GM19455 (cell line): ENCODE measurements around the gene STX10.
"Not testable (repeated sequence)": the region's sequence is repeated elsewhere in the genome, so short reads cannot be mapped to it uniquely, and the experiment has no call there.

Experiments
- ATAC-seq: cut with Tn5 transposase; IDR thresholded peaks from one replicate; pipeline ENCODE4 v1.9.1; 2021; ENCODE audit not compliant: unreplicated experiment

STX10 gene, protein sequence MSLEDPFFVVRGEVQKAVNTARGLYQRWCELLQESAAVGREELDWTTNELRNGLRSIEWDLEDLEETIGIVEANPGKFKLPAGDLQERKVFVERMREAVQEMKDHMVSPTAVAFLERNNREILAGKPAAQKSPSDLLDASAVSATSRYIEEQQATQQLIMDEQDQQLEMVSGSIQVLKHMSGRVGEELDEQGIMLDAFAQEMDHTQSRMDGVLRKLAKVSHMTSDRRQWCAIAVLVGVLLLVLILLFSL

GRCh38 chr19:13150187-13150930 is at the start of gene STX10, which contains the start of gene IER2:
TSS of gene STX10 (minus strand) at chr19:13150375. CDS start at chr19:13150173, 202 bp downstream.
TSS of gene IER2 (plus strand) at chr19:13150411. CDS start at chr19:13153187, 2,776 bp downstream.
- ATAC-seq, result no peak

- no peak for ATAC-seq
These were observed 48.5 kb upstream of the STX10 start for GRCh38 chr19:13198634-13199033.

DNA sequence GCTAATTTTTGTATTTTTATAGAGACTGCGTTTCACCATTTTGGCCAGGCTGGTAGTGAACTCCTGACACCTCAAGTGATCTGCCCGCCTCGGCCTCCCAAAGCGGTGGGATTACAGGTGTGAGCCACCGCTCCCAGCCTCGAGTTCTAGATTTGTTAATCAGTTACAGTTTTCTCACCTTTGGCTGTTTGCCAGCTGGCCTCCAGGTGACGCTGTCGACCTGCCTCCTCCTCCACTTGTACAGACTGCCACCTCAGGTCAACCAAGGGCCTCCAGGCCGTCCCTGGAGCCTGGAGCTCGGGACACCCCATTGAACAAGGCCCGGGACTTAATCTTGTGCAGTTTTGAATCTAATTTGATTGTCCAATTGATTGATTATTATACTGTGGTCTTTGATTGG is 45.5 kb upstream of the STX10 start:
- ATAC-seq, result no peak

GRCh38 chr19:13190781-13191540 is 40.8 kb upstream of the STX10 start:
- no peak for ATAC-seq

DNA sequence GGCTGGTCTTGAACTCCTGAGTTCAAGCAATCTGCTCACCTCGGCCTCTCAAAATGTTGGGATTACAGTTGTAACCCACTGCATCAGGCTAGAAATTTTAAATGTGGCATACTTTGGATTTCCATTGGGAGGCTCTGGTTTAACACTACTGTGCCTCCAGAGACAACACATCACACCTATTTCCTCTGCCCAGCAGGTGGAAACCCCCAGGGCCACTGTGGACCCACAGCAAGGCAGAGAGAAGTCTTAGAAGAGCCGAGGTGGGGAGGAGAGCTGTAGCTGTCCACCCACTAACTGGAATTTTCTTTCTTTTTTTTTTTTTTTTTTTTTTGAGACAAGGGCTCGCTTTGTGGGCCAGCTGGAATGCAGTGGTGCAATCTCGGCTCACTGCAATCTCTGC is 39.4 kb upstream of the STX10 start:
- ATAC-seq, result no peak

- ATAC-seq, result no peak
These were observed 37.2 kb upstream of the STX10 start for GRCh38 chr19:13187419-13187818.

DNA sequence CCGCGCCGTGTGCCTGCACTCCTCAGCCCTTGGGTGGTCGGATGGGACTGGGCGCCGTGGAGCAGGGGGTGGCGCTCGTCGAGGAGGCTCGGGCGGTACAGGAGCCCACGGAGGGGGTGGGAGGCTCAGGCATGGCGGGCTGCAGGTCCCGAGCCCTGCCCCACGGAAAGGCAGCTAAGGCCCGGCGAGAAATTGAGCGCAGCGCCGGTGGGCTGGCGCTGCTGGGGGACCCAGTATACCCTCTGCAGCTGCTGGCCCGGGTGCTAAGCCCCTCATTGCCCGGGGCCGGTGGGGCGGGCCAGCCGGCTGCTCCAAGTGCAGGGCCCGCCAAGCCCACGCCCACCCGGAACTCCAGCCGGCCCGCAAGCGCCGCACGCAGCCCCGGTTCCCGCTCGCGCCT is 36.5 kb upstream of the STX10 start:
- ATAC-seq, result not testable (repeated sequence)

DNA sequence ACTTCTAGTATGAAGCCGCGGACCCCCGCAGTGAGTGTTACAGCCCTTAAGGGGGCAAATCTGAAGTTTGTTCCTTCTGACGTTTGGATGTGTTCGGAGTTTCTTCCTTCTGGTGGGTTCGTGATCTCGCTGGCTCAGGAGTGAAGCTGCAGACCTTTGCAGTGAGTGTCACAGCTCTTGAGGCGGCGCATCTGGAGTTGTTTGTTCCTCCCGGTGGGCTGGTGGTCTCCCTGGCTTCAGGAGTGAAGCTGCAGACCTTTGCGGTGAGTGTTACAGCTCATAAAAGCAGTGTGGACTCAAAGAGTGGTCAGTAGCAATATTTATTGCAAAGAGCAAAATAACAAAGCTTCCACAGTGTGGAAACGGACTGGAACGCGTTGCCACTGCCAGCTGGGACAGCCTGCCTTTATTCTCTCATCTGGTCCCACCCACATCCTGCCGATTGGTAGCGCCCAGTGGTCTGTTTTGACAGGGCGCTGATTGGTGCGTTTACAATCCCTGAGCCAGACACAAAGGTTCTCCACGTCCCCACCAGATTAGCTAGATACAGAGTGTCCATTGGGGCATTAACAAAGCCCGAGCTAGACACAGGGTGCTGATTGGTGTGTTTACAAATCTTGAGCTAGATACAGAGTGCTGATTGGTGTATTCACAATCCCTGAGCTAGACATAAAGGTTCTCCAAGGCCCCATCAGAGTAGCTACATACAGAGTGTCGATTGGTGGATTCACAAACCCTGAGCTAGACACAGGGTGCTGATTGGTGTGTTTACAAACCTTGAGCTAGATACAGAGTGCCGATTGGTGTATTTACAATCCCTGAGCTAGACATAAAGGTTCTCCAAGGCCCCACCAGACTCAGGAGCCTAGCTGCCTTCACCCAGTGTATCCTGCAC is 35.8 kb upstream of the STX10 start:
- not testable (repeated sequence) for ATAC-seq

DNA sequence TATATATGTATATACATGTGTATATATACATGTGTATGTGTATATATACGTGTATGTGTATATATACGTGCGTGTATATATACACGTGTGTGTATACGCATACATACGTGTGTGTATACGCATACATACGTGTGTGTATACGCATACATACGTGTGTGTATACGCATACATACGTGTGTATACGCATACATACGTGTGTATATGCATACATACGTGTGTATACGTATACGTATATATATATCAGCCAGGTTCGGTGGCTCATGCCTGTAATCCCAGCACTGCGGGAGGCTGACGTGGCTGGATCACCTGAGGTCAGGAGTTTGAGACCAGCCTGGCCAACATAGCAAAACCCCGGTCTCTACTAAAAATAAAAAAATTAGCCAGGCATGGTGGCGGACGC is 34.8 kb upstream of the STX10 start:
- ATAC-seq, result not testable (repeated sequence)

DNA sequence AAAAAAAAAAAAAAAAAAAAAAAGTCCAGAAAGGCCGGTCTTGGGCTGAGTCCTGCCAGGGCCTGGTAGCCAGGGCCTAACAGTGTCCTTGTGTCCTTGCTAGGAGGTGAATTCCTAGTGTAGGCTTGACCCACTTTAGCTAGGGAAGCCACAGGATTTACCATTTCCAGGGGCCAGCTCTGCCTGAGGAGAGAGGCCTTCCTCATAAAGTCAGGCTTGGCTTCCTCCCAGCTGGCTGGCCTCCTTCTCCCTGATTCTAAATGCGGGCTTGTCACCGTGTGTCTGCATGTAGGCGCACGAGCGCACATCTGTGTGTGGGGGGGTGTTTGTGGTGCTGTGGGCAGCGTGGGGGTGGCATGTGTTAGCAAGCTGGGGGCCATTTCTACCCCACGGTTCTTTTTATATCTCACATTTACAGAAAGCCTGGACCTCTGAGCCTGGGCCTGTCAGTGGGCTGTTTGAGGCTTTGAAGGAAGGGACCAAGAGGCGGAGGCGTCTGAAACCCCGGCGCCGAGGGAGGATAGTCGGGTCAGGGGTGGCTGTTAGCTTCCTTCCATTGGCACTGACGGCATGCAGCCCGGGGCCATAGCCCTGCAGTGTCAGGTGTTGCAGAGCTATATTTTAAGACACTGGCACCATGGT is 31.7 kb upstream of the STX10 start:
- no peak for ATAC-seq

- not testable (repeated sequence) for ATAC-seq
These were observed 28.1 kb upstream of the STX10 start for GRCh38 chr19:13178291-13178690.

- not testable (repeated sequence) for ATAC-seq
These were observed 27.4 kb upstream of the STX10 start for GRCh38 chr19:13177584-13177983.

DNA sequence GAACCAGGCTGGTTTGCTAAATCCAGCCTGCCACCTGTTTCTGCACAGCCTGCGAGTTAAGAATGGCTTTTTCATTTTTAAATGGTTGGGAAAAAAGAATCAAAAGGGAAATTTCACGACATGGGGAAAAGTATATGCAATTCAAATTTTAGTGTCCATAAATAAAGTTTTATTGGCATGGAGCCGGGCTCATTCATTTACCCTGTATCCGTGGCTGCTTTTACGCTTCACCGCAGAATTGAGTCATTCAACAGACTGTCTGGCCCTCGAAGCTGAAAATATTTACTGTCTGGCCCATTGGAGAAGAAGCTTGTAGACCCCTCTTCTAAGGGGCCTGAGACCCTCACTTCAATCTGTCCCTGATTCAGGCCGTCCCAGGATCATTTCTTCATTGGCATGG is 26.2 kb upstream of the STX10 start:
- no peak for ATAC-seq

DNA sequence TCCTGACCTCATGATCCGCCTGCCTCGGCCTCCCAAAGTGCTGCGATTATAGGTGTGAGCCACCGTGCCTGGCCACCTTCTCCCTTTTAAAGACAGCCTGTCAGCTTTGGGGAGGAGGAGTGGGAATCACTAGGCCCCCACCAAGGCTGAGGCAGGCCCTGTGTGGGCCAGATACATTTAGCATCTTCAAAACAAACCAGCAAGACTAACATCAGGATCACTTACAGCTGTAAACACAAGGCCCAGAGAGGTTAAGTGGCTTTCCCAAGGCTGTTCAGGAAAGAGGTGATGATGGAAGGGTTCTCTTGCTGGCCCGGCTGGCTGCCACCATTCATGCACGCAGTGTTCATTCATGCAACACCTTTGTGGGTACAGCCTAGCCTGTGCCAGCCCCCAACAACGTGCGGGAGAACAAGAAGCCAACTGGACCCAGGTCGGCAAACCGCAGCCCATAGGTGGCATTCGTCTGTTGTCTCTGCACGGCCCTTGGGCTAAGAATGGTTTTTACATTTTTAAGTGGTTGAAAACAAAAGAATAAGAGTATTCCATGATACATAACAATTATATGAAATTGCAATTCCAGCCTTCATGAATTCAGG is 23.1 kb upstream of the STX10 start:
- no peak for ATAC-seq

GRCh38 chr19:13172346-13173138 is 22.4 kb upstream of the STX10 start:
- no peak for ATAC-seq

- no peak for ATAC-seq
These were observed 21.0 kb upstream of the STX10 start for GRCh38 chr19:13171146-13171545.

GRCh38 chr19:13169769-13170168 is 19.6 kb upstream of the STX10 start:
- no peak for ATAC-seq

GRCh38 chr19:13166151-13166550 is 16.0 kb upstream of the STX10 start:
- not testable (repeated sequence) for ATAC-seq
